HL-60 (cell line): Measurements from ENCODE around the gene GHRH.

ENCODE experiments used
- DNase-seq, 2 experiments: peaks; one replicate each; pipeline ENCODE4 v3.0.0-alpha.2; 2010 to 2020; ENCODE audit warnings: low read depth in 1 of 2, low spot score in 1 of 2
- H3K27ac ChIP-seq: fragments of 250-450 bp; sonication (Bioruptor Pico); replicated peaks from 2 replicates; pipeline ENCODE4 v1.5.1; 2020; ENCODE audit warnings: mild to moderate bottlenecking, moderate library complexity
- H3K27me3 ChIP-seq: fragments of 250-450 bp; sonication (Bioruptor Pico); 2 replicates; pipeline ENCODE4 v1.5.1; 2021; ENCODE audit warnings: mild to moderate bottlenecking, moderate library complexity; ENCODE audit not compliant: insufficient read depth, poor library complexity, severe bottlenecking
- H3K4me3 ChIP-seq: replicated peaks from 2 replicates; pipeline ENCODE4 v1.5.1; 2011; ENCODE audit warnings: mild to moderate bottlenecking, control low read depth, low read length; ENCODE audit not compliant: insufficient read depth
- CTCF ChIP-seq: IDR thresholded peaks from one replicate; pipeline ENCODE4 v1.5.1; 2011; ENCODE audit warnings: low read length, control low read depth, inconsistent platforms; ENCODE audit not compliant: insufficient read depth
- GABPA ChIP-seq: IDR thresholded peaks from 2 replicates; pipeline ENCODE4 v1.6.1; 2012; ENCODE audit warnings: low read depth
- POLR2AphosphoS5 ChIP-seq: IDR thresholded peaks from 2 replicates; pipeline ENCODE4 v1.6.1; 2012; ENCODE audit warnings: low read depth
- SPI1 ChIP-seq: IDR thresholded peaks from 2 replicates; pipeline ENCODE4 v1.6.1; 2012; ENCODE audit warnings: low read depth, mild to moderate bottlenecking, borderline replicate concordance
- TF ChIP-seq, protein P1 (sequence below): IDR thresholded peaks from 2 replicates; pipeline ENCODE4 v1.6.1; 2012; ENCODE audit warnings: low read depth; ENCODE audit not compliant: insufficient replicate concordance

The GHRH gene

GRCh38 chr20:37243076-37243936 lies 18.3 kb downstream of the GHRH start:
- H3K27me3 ChIP-seq: no peaks in the 10 kb centered on the region
- H3K27ac ChIP-seq: no peak overlapping the region
- no peak for TF ChIP-seq SPI1
- TF ChIP-seq, protein P1, sequence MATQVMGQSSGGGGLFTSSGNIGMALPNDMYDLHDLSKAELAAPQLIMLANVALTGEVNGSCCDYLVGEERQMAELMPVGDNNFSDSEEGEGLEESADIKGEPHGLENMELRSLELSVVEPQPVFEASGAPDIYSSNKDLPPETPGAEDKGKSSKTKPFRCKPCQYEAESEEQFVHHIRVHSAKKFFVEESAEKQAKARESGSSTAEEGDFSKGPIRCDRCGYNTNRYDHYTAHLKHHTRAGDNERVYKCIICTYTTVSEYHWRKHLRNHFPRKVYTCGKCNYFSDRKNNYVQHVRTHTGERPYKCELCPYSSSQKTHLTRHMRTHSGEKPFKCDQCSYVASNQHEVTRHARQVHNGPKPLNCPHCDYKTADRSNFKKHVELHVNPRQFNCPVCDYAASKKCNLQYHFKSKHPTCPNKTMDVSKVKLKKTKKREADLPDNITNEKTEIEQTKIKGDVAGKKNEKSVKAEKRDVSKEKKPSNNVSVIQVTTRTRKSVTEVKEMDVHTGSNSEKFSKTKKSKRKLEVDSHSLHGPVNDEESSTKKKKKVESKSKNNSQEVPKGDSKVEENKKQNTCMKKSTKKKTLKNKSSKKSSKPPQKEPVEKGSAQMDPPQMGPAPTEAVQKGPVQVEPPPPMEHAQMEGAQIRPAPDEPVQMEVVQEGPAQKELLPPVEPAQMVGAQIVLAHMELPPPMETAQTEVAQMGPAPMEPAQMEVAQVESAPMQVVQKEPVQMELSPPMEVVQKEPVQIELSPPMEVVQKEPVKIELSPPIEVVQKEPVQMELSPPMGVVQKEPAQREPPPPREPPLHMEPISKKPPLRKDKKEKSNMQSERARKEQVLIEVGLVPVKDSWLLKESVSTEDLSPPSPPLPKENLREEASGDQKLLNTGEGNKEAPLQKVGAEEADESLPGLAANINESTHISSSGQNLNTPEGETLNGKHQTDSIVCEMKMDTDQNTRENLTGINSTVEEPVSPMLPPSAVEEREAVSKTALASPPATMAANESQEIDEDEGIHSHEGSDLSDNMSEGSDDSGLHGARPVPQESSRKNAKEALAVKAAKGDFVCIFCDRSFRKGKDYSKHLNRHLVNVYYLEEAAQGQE: no peak
- TF ChIP-seq CTCF: no peak
- no peak for TF ChIP-seq GABPA
- TF ChIP-seq POLR2AphosphoS5: no peak
- no peak overlapping the region for H3K4me3 ChIP-seq
- no peak for DNase-seq

GRCh38 chr20:37242503-37242902 lies 19.1 kb downstream of the GHRH start:
- Histone ChIP-seq H3K27ac (no peak overlapping the region), H3K4me3 (no peak overlapping the region), H3K27me3 (no peaks in the 10 kb centered on the region)
- DNase-seq: no peak
- TF ChIP-seq, protein P1: no peak
- TF ChIP-seq POLR2AphosphoS5 (no peak), SPI1 (no peak), CTCF (no peak), GABPA (no peak)

GRCh38 chr20:37240337-37241067 lies 21.1 kb downstream of the GHRH start:
- Histone ChIP-seq H3K27me3 (no peaks in the 10 kb centered on the region), H3K27ac (no peak overlapping the region), H3K4me3 (no peak overlapping the region)
- no peak for DNase-seq
- TF ChIP-seq SPI1: no peak
- no peak for TF ChIP-seq CTCF
- no peak for TF ChIP-seq GABPA
- TF ChIP-seq POLR2AphosphoS5: no peak
- TF ChIP-seq, protein P1: no peak
